ENCODE measurements around the gene AIRE.
"Not testable (repeated sequence)": the region's sequence is repeated elsewhere in the genome, so short reads cannot be mapped to it uniquely, and the experiment has no call there.

AIRE gene

DNA sequence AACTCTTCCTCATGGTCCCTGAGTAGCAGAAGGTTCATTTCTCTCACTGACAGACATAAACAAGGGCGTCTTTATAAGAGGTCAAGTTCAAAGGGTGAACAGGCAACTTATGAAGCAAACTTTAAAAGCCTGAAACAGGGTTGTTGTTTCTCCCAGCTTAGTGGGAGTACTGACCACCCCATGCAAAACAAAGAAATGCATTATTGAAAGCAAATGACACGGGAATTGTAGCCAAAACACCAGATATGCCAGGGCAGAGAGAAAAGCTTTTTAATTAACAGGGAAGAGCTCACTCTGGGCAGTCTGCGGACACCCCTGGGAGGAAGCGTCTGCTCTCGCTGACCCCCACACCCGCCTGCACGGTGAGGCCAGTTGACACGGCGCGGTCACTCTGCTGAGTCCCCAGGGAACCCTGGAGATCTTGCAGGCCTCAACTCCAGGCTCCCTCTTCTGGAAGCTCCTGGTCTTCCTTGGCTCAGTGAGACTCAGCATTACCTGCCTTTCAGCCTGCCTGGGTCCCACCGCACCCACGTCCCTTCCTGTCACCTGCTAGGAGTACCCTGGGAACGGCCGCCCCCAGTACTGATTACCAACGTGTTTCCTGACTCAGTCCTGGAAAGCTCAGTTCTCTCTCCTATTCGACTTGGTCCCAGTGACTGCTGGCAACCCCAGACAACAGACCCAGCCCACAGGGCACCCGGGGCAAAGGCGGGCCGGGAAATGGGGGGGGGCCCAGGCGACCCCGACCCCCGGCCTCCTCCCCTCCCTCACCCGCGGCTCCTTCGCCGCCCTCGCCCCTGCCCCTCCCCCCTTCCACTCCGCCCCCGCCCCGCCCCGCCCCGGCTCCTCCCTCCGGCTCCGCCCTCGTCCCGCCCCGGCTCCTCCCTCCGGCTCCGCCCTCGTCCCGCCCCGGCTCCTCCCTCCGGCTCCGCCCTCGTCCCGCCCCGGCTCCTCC lies 52.5 kb downstream of the AIRE start:
- no peak for DNase-seq (ENCODE audit: low read depth)
- H3K4me3 ChIP-seq (ENCODE audit: control insufficient read depth, low read depth, low read length), result peak overlapping the region; percentile 50
- TF ChIP-seq, protein P1, sequence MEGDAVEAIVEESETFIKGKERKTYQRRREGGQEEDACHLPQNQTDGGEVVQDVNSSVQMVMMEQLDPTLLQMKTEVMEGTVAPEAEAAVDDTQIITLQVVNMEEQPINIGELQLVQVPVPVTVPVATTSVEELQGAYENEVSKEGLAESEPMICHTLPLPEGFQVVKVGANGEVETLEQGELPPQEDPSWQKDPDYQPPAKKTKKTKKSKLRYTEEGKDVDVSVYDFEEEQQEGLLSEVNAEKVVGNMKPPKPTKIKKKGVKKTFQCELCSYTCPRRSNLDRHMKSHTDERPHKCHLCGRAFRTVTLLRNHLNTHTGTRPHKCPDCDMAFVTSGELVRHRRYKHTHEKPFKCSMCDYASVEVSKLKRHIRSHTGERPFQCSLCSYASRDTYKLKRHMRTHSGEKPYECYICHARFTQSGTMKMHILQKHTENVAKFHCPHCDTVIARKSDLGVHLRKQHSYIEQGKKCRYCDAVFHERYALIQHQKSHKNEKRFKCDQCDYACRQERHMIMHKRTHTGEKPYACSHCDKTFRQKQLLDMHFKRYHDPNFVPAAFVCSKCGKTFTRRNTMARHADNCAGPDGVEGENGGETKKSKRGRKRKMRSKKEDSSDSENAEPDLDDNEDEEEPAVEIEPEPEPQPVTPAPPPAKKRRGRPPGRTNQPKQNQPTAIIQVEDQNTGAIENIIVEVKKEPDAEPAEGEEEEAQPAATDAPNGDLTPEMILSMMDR (IDR thresholded peaks at IDR 0.05; ENCODE audit: control insufficient read depth, insufficient read depth, low read depth, low read length, missing control alignments), result peak; percentile 47

DNA sequence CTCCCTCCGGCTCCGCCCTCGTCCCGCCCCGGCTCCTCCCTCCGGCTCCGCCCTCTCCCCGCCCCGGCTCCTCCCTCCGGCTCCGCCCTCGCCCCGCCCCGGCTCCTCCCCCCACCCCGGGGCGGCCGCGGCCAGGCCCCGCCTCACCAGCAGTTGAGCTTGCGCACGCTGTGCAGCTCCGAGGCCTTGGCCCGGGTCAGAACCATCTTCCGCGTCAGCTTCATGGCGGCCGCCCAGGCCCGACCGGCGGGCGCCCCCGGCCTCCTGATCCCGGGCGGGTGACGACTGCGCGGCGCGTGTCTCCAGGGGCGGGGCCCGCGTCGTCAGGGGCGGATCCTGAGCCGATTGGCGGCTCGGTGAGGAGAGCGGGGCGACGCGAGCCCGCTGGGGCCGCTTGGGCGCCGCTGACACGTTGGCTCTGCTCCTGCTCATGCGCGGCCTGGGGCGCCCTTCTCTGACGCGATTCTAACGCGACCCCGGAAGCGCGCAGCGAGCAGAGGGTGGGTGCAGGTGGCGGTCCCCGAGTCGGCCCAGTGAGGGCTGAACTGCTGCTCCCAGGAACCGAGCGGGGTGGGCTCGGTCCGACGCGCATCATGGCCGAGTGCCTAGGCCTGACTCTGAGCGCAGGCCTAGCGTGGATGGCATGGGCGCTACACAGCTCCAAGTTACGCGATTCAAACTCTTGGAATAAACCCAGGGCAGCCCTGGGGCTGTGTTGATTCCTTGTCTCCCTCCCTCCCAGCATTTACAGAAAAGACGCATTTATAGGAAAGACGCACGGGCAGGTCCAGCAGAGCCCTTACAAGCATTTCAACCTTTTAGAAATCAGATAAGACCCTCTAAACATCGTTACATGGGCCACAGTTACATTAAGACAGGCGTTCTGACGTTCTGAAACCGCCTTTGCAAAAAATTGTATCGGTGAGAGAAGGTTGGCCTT lies 53.6 kb downstream of the AIRE start, which contains the start of gene CFAP410:
Gene CFAP410 (minus strand): TSS at position 420 of the 940 bp plus-strand sequence. CDS start 196 bp downstream, at position 224.
- DNase-seq (ENCODE audit: low read depth), result peak; percentile 72
- peak within 1 kb of the TSS; percentile 99 for H3K4me3 ChIP-seq (ENCODE audit: control insufficient read depth, low read depth, low read length)
- TF ChIP-seq, protein P1 (IDR thresholded peaks at IDR 0.05; ENCODE audit: control insufficient read depth, insufficient read depth, low read depth, low read length, missing control alignments), result no peak

DNA sequence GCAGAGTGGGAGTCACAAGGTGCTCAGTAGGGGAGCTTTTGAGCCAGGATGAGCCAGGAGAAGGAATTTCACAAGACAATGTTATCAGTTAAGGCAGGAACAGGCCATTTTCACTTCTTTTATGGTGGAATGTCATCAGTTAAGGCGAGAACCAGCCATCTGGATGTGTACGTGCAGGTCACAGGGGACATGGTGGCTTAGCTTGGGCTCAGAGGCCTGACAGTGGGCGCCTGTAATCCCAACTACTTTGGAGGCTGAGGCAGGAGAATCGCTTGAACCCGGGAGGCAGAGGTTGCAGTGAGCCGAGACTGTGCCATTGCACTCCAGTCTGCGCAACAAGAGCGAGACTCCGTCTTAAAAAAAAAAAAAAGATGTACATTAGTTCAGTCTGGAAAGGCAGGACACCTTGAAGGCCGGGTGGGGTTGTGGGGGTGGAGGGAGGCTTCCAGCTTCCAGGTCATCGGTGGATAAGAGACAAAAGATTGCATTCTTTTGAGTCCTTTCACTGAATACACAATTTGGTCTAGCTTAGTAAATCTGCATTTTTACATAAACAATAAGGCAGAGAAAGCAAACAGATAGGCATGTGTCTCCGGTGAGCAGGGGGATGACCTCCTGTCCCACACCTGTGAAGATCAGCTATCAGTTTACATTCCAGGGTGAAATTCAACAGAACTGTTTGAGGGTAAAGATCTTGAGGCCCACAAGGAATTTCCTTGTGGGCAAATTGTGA lies 56.2 kb downstream of the AIRE start:
- not testable (repeated sequence) for DNase-seq (ENCODE audit: low read depth); H3K4me3 ChIP-seq (ENCODE audit: control insufficient read depth, low read depth, low read length)

DNA sequence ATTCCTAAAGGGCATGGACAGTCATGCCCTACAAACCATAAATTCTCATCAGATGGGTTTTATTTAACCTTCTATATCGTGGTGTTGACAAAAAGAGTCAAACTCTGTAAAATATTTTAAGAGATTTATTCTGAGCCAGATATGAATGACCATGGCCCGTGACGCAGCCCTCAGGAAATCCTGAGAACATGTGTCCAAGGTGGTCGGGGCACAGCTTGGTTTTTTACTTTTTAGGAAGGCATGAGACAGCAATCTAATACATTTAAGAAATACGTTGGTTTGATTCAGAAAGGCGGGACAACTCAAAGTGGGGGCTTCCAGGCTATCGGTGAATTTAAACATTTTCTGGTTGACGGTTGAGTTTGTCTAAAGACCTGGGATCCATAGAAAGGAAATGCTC lies 57.3 kb downstream of the AIRE start:
- not testable (repeated sequence) for DNase-seq (ENCODE audit: low read depth); H3K4me3 ChIP-seq (ENCODE audit: control insufficient read depth, low read depth, low read length)

DNA sequence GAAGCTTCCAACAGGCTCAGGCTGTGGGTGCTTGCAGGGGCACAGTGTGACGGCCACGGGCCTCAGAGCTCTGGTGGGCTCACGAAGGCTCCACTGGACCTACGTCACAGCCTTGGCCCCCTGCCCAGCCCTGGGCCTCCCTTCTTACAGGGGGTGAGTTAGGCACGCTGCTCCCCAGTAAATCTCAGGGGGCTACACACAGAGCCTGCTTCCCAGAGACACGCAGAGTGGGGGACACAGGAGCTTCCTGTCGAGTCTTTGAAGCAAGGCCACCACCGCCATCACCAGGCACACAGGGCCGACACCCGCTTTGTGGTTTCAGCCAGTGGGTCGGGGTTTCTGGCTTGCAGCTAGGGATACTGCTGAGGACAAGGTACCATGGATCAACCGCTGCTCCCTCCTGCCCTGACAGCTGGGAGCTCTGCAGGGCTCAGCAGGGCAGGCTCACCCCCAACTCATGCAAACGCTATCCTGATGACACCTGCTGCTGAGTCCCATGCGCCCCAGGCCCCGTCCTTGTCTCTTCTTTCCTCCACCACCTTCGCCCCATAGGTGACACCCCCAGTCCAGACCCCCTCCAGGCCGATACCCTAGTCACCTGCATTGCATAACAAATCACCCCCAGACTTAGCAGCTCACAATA lies 59.0 kb downstream of the AIRE start:
- H3K4me3 ChIP-seq (ENCODE audit: control insufficient read depth, low read depth, low read length), result no peak overlapping the region
- DNase-seq (ENCODE audit: low read depth), result no peak
- TF ChIP-seq, protein P1 (IDR thresholded peaks at IDR 0.05; ENCODE audit: control insufficient read depth, insufficient read depth, low read depth, low read length, missing control alignments), result no peak

DNA sequence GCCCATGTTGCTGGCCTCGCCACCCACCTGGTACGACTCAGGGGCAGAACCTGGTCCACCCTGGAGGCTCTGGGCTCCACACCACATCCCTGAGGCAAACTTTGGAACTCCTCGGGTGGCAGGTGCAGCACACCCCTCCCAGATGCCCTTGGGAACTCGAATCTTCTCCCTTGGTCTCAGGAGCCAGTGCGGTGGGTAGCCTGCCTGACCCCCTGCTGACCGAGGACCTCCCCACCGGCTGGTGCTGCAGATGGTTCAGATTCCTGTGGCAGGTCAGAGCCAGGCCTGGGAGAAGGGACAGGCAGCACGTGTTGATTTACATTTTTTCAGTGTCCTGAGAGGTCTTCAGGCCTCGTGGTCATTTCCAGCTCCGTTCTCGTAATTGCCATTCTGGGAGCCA lies 59.8 kb downstream of the AIRE start:
- no peak overlapping the region for H3K4me3 ChIP-seq (ENCODE audit: control insufficient read depth, low read depth, low read length)
- TF ChIP-seq, protein P1 (IDR thresholded peaks at IDR 0.05; ENCODE audit: control insufficient read depth, insufficient read depth, low read depth, low read length, missing control alignments), result no peak
- DNase-seq (ENCODE audit: low read depth), result no peak

All from AG09309 (cell line).